ENCODE results near the gene SHB. TPM values are rescaled to one million over a fixed set of nuclear protein-coding genes. Genes with fewer than 3 reads are reported as not detected.

Gene SHB
- total RNA-seq, 2 donors from 2014 or later = 53.2 to 54.8 TPM

DNA sequence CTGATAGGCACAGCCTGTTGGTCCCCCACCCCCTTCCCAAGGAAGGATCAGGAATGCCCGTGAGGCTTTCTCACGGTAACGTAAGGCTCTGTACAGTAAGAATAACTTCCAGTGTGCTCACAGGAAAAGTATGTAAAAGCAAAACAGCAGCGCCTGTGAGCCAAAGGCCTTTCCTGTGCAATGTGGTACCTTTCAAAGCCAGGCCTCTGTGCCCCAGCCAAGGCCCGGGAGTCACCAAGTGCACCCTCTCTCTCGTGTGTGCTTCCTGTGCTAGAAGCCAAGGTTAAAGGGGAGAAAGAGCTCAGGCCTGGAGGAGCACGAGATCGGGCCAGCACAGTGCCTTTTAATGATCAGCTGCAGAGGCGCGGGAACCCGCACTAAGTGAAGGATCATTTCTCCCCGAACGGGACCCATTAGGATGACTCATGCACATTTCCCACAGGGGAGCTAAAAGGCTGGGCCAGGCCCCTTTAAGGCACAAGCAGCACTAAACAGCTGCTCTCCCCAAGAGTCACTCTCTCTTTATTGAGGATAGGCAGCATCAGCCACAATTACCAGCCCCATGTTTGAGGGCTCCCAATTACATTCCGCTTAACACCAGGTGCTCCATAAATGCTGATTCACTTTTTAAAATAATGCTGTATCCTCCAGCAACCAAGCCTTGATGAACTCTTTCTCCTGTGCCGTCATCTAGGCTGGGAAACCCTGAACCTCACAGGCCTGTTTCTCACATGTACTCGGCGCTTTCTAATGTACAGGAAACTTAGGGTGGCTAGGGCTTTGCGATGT lies 42.8 kb downstream of the SHB start:
- Histone ChIP-seq H3K4me3 (no peak overlapping the region), H3K27ac (peak overlapping the region; percentile 46 to 68), H3K4me1 (replicated peaks) (peaks cover 35% of the 10 kb centered on the region), H3K27me3 (replicated peaks; ENCODE audit: insufficient read depth) (no peaks in the 10 kb centered on the region), H3K9me3 (no peaks in the 10 kb centered on the region), H3K36me3 (no peaks in the 10 kb centered on the region)
- TF ChIP-seq POLR2AphosphoS5 (IDR thresholded peaks at IDR 0.05) = peak; percentile 37
- no peak for TF ChIP-seq POLR2A (IDR thresholded peaks at IDR 0.05)
- TF ChIP-seq, protein P1, sequence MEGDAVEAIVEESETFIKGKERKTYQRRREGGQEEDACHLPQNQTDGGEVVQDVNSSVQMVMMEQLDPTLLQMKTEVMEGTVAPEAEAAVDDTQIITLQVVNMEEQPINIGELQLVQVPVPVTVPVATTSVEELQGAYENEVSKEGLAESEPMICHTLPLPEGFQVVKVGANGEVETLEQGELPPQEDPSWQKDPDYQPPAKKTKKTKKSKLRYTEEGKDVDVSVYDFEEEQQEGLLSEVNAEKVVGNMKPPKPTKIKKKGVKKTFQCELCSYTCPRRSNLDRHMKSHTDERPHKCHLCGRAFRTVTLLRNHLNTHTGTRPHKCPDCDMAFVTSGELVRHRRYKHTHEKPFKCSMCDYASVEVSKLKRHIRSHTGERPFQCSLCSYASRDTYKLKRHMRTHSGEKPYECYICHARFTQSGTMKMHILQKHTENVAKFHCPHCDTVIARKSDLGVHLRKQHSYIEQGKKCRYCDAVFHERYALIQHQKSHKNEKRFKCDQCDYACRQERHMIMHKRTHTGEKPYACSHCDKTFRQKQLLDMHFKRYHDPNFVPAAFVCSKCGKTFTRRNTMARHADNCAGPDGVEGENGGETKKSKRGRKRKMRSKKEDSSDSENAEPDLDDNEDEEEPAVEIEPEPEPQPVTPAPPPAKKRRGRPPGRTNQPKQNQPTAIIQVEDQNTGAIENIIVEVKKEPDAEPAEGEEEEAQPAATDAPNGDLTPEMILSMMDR (IDR thresholded peaks at IDR 0.05) = no peak
- WGBS = 32% methylated on average over 18 of the region's 18 CpGs
- intact Hi-C loops (cut with DNase I) = no loop called here
- DNase-seq (ENCODE audit: low spot score) = no peak

DNA sequence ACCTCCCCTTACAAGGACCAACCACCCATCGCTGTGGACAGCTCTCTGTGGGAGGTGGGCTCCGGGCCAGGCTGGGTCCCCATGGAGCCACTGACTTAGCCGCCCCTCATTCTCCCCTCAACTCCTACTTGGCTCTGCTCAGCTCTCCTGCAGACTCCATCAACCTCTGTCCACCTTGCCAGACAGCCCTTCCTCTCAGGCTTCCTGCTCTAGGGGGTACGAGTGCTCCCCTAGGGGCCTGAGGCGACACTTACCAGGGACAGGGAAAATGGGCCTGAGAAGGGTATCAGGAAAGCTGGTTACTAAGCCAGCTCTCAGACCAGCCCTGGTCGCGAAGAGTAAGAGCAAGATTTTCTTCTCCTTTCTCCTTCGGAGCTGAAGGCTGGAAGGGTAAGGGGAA lies 43.9 kb downstream of the SHB start:
- TF ChIP-seq POLR2AphosphoS5 (IDR thresholded peaks at IDR 0.05) (no peak), POLR2A (IDR thresholded peaks at IDR 0.05) (no peak)
- TF ChIP-seq, protein P1 (IDR thresholded peaks at IDR 0.05) = no peak
- no peak for DNase-seq (ENCODE audit: low spot score)
- Histone ChIP-seq H3K4me1 (replicated peaks) (peaks cover 40% of the 10 kb centered on the region), H3K4me3 (no peak overlapping the region), H3K27ac (peak overlapping the region; percentile 46 to 68), H3K27me3 (replicated peaks; ENCODE audit: insufficient read depth) (no peaks in the 10 kb centered on the region), H3K36me3 (no peaks in the 10 kb centered on the region), H3K9me3 (no peaks in the 10 kb centered on the region)
- intact Hi-C loops (cut with DNase I) = no loop called here
- WGBS = 71% methylated on average over 8 of the region's 8 CpGs

DNA sequence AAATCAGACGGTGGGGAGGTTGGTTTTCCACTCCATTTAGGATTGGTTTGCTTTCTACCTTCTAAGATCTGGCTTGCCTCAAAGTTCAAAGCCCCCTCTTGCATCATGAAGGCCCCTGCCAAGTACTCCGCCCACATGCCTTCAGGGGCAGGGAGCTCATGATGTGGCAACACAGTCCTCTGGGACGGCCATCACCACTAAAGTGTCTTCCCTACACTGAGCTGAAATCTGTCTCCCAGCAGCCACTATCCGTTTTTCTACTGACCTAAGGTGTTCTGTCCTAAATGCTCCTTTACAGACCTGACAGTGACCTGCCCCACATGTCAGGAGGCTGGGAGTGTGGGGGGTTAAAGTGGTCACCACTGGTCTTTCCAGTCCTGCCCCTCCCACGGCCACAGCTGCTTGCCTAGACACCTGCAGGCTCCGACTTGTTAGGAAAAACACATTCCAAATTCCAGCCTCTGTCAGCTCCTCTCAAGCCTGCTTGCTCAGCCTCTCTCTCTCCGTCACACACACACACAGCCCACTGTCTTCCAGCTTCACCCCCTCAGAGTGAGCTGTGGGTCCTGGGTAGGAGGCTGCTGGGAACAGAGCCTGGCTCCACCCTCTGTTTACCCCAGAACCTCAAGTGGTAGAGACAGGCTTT lies 44.9 kb downstream of the SHB start:
- Histone ChIP-seq H3K9me3 (no peaks in the 10 kb centered on the region), H3K27ac (peak overlapping the region; percentile 54 to 68), H3K4me1 (replicated peaks) (peaks cover 50% of the 10 kb centered on the region), H3K36me3 (no peaks in the 10 kb centered on the region), H3K27me3 (replicated peaks; ENCODE audit: insufficient read depth) (no peaks in the 10 kb centered on the region), H3K4me3 (no peak overlapping the region)
- TF ChIP-seq, protein P1 (IDR thresholded peaks at IDR 0.05) = no peak
- TF ChIP-seq POLR2AphosphoS5 (IDR thresholded peaks at IDR 0.05) = peak; percentile 74
- WGBS = 21% methylated on average over 7 of the region's 7 CpGs
- intact Hi-C loops (cut with DNase I) = no loop called here
- peak; percentile 83 for DNase-seq (ENCODE audit: low spot score)

DNA sequence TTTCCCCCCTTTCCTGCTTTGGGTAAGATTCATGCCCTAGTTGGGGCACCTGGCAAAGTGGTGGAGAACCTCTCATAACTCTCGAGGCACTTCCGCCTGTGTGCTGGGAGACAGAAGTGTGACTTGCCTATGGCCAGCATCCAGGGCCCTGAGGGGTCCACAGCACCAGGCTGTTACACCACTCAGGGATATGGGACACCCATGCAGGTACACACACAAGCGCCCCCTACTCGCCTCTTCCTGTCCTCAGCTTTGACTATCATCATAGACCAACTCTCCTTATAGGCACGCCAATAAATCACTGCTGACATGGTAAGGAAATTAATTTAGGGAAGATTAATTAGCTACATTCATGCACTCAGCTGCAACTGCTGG lies 45.4 kb downstream of the SHB start:
- H3K27ac ChIP-seq = peak overlapping the region; percentile 54 to 68
- TF ChIP-seq POLR2AphosphoS5 (IDR thresholded peaks at IDR 0.05) (no peak), POLR2A (IDR thresholded peaks at IDR 0.05) (no peak)
- TF ChIP-seq, protein P1 (IDR thresholded peaks at IDR 0.05) = no peak
- H3K27me3 ChIP-seq (replicated peaks; ENCODE audit: insufficient read depth) = no peaks in the 10 kb centered on the region
- 43% methylated on average over 5 of the region's 5 CpGs for WGBS
- H3K9me3 ChIP-seq = no peaks in the 10 kb centered on the region
- H3K4me3 ChIP-seq = no peak overlapping the region
- intact Hi-C loops (cut with DNase I) = no loop called here
- DNase-seq (ENCODE audit: low spot score) = no peak
- no peaks in the 10 kb centered on the region for H3K36me3 ChIP-seq
- peaks cover 55% of the 10 kb centered on the region for H3K4me1 ChIP-seq (replicated peaks)

Data from prostate gland (tissue), 2 donors.